NCI-H2081 treated with DMSO at 0.1 percent for 48 hours (cell line): ENCODE measurements around the gene HOXD11.
A peak's percentile ranks its signal among the peaks of the same experiment; 100 is the strongest.

ENCODE experiments used
- DNase-seq: peaks from one replicate; lab custom pipeline; 2025; lab: John Stamatoyannopoulos, UW

HOXD11 gene

GRCh38 chr2:176120364-176121189 is 13.5 kb downstream of the HOXD11 start:
- DNase-seq = no peak

GRCh38 chr2:176121190-176122051 is 14.3 kb downstream of the HOXD11 start:
- no peak for DNase-seq

- DNase-seq = no peak
Observed at GRCh38 chr2:176122052-176122682, 15.1 kb downstream of the HOXD11 start.

GRCh38 chr2:176122683-176123410 is 15.8 kb downstream of the HOXD11 start, which contains the start of gene HOXD9:
HOXD9 (plus strand) TSS chr2:176122719; CDS start chr2:176122769, 50 bp downstream.
- DNase-seq = no peak

GRCh38 chr2:176123411-176124109 is 16.5 kb downstream of the HOXD11 start:
- no peak for DNase-seq

GRCh38 chr2:176124110-176124946 is 17.2 kb downstream of the HOXD11 start:
- DNase-seq = no peak

- DNase-seq = no peak
Observed at GRCh38 chr2:176124947-176125771, 18.1 kb downstream of the HOXD11 start.

GRCh38 chr2:176125772-176126054 is 18.6 kb downstream of the HOXD11 start:
- DNase-seq = no peak

- peak; percentile 14 for DNase-seq
Observed at GRCh38 chr2:176126929-176127773, 20.1 kb downstream of the HOXD11 start.

- DNase-seq = no peak
Observed at GRCh38 chr2:176127774-176128072, 20.6 kb downstream of the HOXD11 start.

GRCh38 chr2:176128172-176128981 is 21.3 kb downstream of the HOXD11 start:
- no peak for DNase-seq

GRCh38 chr2:176128982-176129796 is 22.1 kb downstream of the HOXD11 start, which contains the start of gene HOXD8:
HOXD8 (plus strand) TSS chr2:176129705; CDS start chr2:176130367, 662 bp downstream.
- peak; percentile 47 for DNase-seq

- no peak for DNase-seq
Observed at GRCh38 chr2:176129813-176130146, 22.7 kb downstream of the HOXD11 start.

GRCh38 chr2:176130147-176130956 is 23.3 kb downstream of the HOXD11 start:
- DNase-seq = no peak

GRCh38 chr2:176130957-176131847 is 24.1 kb downstream of the HOXD11 start:
- no peak for DNase-seq
